CD4-positive, alpha-beta T cell treated with Interleukin-15 for 4 hours (primary cell): ENCODE results near the gene WT1.
"Not testable (repeated sequence)": the region's sequence is repeated elsewhere in the genome, so short reads cannot be mapped to it uniquely, and the experiment has no call there.

Experiments used
- DNase-seq: peaks from one replicate; pipeline ENCODE4 v3.0.0-alpha.2; 2020; ENCODE audit warnings: low spot score

Gene WT1

GRCh38 chr11:32387411-32387810, 47.9 kb downstream of the WT1 start:
- DNase-seq: no peak

- no peak for DNase-seq
Measured at GRCh38 chr11:32386770-32387377, 48.5 kb downstream of the WT1 start.

GRCh38 chr11:32385998-32386397, 49.3 kb downstream of the WT1 start:
- DNase-seq: no peak

DNA sequence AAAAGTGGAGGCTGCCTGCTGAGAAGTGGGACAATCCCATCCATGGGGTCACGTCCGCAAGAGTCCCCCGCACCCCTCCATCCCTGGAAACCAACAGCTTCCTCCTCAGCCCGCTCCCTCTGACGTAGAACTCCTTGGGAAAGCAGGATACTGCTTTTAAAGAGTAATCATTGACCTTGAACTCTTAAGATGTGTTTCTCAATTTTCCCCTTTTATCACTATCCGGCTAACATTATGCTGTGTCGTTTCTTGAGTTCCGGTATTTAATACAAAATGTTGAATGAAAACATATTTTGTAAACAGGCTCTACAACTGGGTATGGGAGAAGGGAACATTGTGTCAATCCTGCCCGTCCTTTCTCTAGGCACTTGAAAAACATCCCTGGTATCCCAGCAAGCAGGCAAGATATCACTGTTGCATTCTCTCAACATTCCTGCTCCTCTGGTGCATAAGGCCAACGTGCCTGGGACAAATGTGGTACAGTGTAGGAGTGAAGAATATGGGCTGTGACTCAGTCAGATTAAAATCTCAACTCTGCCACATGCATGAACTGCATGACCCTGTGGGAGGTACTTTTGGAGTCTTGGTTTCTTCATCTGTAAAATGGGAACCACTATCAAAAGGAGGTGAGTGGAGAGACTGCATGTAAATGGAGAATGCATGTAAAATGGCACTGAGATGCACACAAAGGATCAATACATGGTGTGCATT, 52.8 kb downstream of the WT1 start:
- DNase-seq: no peak

DNA sequence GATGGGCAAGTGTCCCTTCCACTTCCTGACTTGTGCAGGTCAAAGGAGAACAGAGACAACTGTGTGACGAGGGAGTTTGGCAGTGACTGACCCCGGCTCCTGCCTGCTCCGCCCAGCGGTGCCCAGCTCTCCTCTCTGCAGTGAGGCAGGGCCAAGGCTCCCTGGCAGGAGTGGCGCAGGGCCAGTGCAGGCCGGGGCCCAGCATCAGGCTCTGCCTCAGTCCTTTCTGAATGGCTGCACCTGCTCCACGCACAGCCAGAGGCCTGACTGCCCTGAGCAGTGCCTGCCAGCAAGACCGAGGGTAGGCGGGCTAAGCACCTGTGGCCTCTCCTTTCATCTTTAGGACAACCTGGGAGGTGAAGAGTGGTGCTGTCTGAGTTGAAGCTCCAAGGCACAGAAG, 54.2 kb downstream of the WT1 start:
- no peak for DNase-seq

GRCh38 chr11:32379719-32380118, 55.6 kb downstream of the WT1 start:
- no peak for DNase-seq

GRCh38 chr11:32375826-32376225, 59.5 kb downstream of the WT1 start:
- DNase-seq: no peak

GRCh38 chr11:32374261-32374711, 61.1 kb downstream of the WT1 start:
- DNase-seq: no peak

GRCh38 chr11:32369987-32370386, 65.4 kb downstream of the WT1 start:
- DNase-seq: not testable (repeated sequence)

DNA sequence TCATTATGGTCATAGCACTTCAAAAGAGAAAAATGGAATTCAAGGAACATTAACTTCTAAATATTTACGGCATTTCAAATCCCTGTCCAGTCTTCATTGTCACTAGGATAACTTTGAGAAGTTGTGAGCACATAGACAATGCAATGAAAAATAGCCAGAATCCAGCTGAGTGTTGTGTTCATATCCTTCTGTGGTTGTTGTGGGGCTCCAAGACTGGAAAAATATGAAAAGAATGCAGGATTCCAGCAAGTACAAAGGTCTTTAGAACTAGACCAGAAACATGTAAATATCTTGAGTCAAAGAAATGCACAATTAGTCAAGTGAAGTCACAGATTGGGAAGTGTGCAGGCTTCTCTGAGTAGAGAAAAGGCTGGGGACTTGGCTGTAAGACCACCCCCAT, 68.7 kb downstream of the WT1 start:
- no peak for DNase-seq

GRCh38 chr11:32365192-32365591, 70.1 kb downstream of the WT1 start:
- no peak for DNase-seq

GRCh38 chr11:32358729-32359128, 76.6 kb downstream of the WT1 start:
- DNase-seq: no peak

- no peak for DNase-seq
Measured at GRCh38 chr11:32353884-32354283, 81.5 kb downstream of the WT1 start.

GRCh38 chr11:32348502-32348901, 86.8 kb downstream of the WT1 start:
- no peak for DNase-seq

DNA sequence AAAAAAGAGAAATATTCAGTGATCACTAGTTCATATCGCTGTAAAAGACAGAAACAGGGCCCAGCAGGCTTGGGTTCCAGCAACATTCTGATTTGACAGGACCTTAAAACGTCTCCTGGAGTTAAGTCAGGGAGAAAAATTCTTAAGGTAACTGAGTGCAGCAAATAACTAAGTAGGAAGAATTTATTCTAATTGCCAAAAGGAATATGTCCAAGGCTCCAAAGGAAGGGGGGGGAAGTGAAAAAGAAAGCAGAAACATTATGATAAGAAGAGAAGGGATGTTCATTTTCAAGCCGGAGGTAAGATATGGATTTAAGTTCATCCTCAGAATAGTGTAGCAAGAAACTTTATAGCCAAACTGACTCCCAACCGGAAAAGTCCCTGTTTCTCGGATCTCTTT, 90.4 kb downstream of the WT1 start:
- no peak for DNase-seq

DNA sequence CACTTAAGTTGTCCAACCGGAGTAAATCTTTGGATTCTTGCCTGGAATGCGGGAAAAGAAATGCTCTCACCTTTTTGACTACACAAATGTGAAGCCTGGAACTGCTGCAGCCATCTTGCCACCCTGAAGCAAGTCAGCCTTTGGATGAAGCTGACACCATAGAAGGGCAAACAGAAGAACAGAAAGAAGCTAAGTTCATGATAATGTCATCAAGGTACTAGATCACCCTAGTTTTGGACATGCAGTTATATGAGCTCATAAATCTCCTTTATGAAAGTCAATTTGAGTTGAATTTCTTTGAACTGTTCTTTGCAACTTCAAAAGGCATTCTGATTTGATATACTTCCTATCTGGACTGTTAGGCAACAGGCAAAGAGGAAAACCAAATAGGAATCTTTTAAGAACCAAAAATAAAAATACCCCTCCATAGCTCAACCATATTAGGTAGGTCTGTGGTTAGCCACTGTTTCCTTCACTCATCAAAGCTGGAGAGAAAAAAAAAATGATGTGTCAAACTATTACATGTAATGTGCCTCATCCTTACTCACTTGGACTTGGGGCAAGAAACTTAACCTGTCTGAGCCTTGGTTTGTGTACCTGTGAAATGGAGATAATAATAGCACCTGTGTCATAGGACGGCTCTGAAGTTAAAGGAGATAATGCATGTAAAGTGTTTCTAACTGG, 91.9 kb downstream of the WT1 start:
- DNase-seq: no peak

- DNase-seq: no peak
Measured at GRCh38 chr11:32341620-32342613, 93.4 kb downstream of the WT1 start.

DNA sequence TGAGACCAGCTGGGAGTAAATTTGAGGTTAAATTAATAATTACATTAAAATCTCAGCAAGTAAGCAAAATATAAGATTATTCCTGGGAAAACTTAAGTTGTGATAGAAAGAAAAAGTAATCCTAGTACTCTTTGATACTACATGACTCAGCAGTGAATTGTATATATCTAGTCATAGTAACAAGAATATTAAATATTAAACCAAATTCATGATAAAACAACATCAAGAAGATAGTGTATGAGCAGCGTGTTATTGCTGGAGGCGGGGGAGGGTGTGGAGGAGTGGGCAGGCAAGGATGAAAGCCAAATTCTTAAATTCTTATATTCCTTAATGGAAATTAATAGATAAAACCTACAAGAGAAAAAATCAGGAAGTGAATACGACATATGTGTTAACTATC, 95.2 kb downstream of the WT1 start:
- no peak for DNase-seq
